ENCODE measurements around the gene KIF5C. TPM values are rescaled to one million over a fixed set of nuclear protein-coding genes. Genes with fewer than 3 reads are reported as not detected.

KIF5C gene
- total RNA-seq, 2 donors from 2014 or later, result 1.6 to 3.4 TPM

DNA sequence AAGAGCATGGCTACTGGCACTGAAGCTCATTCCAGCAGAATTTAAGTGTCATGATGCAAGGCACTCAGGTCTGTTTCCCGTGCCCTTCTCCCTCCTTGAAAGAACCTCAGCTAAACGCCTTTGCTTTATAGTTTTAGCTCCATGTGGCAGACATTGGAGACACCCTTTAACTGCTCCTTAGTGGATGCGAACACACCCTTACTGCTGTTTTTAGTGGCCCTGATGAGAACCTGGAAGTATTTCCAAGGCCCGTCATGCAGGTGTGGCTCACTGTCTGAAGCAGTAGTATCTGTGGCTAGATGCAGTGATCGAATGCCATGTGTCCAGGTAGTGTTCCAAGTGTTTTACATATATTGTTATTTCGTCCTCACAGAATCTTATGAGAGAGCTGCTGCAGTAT, 28.3 kb downstream of the KIF5C start:
- Histone ChIP-seq H3K27ac (no peak overlapping the region), H3K4me3 (no peak overlapping the region), H3K36me3 (no peaks in the 10 kb centered on the region), H3K4me1 (no peaks in the 10 kb centered on the region), H3K27me3 (no peaks in the 10 kb centered on the region), H3K9me3 (no peaks in the 10 kb centered on the region), H3K9ac (ENCODE audit: low read depth in 2 of 2, low read length in 2 of 2) (no peak overlapping the region)
- DNase-seq, result no peak
- TF ChIP-seq, protein P1, sequence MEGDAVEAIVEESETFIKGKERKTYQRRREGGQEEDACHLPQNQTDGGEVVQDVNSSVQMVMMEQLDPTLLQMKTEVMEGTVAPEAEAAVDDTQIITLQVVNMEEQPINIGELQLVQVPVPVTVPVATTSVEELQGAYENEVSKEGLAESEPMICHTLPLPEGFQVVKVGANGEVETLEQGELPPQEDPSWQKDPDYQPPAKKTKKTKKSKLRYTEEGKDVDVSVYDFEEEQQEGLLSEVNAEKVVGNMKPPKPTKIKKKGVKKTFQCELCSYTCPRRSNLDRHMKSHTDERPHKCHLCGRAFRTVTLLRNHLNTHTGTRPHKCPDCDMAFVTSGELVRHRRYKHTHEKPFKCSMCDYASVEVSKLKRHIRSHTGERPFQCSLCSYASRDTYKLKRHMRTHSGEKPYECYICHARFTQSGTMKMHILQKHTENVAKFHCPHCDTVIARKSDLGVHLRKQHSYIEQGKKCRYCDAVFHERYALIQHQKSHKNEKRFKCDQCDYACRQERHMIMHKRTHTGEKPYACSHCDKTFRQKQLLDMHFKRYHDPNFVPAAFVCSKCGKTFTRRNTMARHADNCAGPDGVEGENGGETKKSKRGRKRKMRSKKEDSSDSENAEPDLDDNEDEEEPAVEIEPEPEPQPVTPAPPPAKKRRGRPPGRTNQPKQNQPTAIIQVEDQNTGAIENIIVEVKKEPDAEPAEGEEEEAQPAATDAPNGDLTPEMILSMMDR (IDR thresholded peaks at IDR 0.05), result no peak
- intact Hi-C loops (cut with DNase I), result no loop called here

DNA sequence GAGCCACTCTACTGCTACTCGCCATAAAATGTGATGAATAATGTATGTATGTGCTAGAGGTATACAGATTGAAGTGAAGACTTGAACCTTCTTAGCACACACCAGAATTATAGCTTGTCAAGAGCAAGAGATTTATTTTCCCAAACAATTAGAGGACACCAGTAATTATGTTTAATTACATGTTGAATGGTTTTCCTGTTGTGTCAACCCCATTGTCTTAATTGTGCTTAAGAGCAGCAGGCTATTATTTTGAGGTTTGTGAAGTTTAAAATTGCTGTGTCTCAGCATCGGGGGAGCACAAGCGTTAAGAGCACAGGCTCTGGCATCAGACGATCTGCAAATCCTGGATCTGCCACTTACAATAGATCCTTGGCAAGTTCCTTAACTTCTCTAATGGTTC, 29.0 kb downstream of the KIF5C start:
- Histone ChIP-seq H3K27ac (no peak overlapping the region), H3K27me3 (no peaks in the 10 kb centered on the region), H3K4me3 (no peak overlapping the region), H3K9me3 (no peaks in the 10 kb centered on the region), H3K4me1 (no peaks in the 10 kb centered on the region), H3K36me3 (no peaks in the 10 kb centered on the region), H3K9ac (ENCODE audit: low read depth in 2 of 2, low read length in 2 of 2) (no peak overlapping the region)
- TF ChIP-seq, protein P1 (IDR thresholded peaks at IDR 0.05), result no peak
- no peak for DNase-seq
- intact Hi-C loops (cut with DNase I), result no loop called here

DNA sequence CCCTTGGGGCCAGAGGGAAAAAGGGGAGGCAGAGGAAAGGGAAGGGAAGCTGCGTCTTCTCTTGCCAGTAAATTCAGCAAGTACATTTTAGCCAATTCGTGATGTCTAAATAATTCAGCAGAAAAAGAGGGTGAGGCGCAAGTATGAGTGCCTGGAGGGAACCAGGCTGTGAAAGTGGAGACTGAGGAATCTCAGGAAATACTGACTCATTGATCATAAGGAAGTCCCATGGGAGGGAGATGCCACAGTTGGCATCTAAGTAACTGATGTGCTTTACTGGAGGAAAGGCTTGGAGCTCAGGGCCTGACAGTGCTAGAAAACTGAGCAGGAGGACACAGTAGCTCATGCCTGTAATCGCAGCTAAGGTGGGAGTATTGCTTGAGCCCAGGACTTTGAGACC, 31.1 kb downstream of the KIF5C start:
- Histone ChIP-seq H3K4me3 (no peak overlapping the region), H3K9me3 (no peaks in the 10 kb centered on the region), H3K4me1 (no peaks in the 10 kb centered on the region), H3K9ac (ENCODE audit: low read depth in 2 of 2, low read length in 2 of 2) (no peak overlapping the region), H3K36me3 (no peaks in the 10 kb centered on the region), H3K27me3 (no peaks in the 10 kb centered on the region), H3K27ac (no peak overlapping the region)
- no peak for DNase-seq
- intact Hi-C loops (cut with DNase I), result no loop called here
- TF ChIP-seq, protein P1 (IDR thresholded peaks at IDR 0.05), result no peak

DNA sequence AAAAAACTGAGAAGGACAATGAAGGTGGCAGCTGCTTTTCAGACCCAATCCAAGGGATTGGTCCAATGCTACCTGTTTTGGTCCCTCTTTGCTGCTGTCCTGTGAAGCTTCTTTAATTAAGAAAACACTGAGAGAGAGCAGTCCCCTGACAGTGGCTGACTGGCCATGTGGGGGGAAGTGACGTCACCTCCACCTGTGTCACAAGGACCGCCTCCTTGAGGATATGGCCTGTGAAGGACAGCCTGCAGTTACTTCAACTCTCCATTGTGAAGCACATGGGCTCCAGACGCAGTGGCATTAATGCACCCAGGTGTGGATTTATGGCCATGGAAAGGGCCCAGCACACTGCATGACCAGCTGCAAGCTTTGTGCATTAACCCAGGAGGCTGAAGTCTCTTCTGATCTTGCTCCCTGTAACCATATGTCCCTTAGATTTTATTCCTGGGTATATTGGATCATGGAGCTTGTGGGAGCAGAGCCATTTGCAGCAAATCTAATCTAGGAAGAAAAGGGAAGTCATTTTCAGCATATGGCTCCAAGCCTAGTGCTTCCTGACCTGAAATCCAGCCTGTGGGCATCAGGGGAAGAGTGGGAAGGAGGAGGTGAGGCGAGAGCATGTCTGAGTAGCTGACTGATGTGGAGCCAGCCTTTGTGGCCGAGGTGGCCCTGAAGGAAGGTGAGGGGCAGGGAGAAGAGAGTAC, 32.2 kb downstream of the KIF5C start:
- intact Hi-C loops (cut with DNase I), result no loop called here
- DNase-seq, result no peak

DNA sequence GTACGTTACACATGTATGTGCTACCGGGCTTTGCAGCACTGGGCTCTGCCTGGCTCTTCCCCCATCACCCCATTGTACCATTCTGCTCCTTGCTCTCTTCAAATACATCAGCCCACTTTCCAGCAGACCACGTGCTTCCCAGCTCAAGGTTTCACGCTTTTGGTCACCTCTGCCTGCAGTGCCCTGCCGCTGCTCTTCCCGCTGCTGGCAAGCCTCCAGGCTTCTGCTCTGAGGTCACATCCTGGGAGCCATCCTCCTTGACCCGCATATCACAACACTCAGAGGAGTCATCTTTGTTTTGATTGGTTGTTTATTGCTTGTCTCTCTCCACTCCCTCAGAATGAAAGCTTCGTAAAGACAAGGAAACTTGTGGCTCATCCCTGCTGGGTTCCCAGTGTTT, 34.1 kb downstream of the KIF5C start:
- Histone ChIP-seq H3K27me3 (no peaks in the 10 kb centered on the region), H3K9me3 (no peaks in the 10 kb centered on the region), H3K36me3 (no peaks in the 10 kb centered on the region), H3K4me1 (no peaks in the 10 kb centered on the region), H3K4me3 (no peak overlapping the region), H3K9ac (ENCODE audit: low read depth in 2 of 2, low read length in 2 of 2) (no peak overlapping the region), H3K27ac (no peak overlapping the region)
- DNase-seq, result no peak
- TF ChIP-seq, protein P1 (IDR thresholded peaks at IDR 0.05), result no peak
- intact Hi-C loops (cut with DNase I), result no loop called here

More for the DNA sequence above, 32.2 kb downstream of the KIF5C start:
- Histone ChIP-seq H3K27me3 (no peaks in the 10 kb centered on the region), H3K36me3 (no peaks in the 10 kb centered on the region), H3K4me3 (no peak overlapping the region), H3K9me3 (no peaks in the 10 kb centered on the region), H3K9ac (ENCODE audit: low read depth in 2 of 2, low read length in 2 of 2) (no peak overlapping the region), H3K4me1 (no peaks in the 10 kb centered on the region), H3K27ac (no peak overlapping the region)
- TF ChIP-seq, protein P1 (IDR thresholded peaks at IDR 0.05), result no peak

All from colonic mucosa (tissue), 4 donors.